HepG2 (cell line): ENCODE data around the gene RARA. TPM values are rescaled to one million over a fixed set of nuclear protein-coding genes. Genes with fewer than 3 reads are reported as not detected.

Experiments used
- ATAC-seq: fragments of 200-7000 bp; cut with Tn5 transposase; 3 replicates; pipeline ENCODE4 v1.9.1; 2020; ENCODE audit warnings: mild to moderate bottlenecking, moderate library complexity
- BruUV-seq: library from RNA; stranded (reverse); fragments of 400-500 nt; replicated peaks from 2 replicates; lab custom pipeline; 2021; lab: Mats Ljungman, UMichigan
- CTCF ChIA-PET: fragments of 300-600 bp; formaldehyde crosslinking; extraction: SDS; loops from one replicate; lab custom pipeline; 2021; ENCODE audit warnings: low total read pairs, inconsistent platforms, low intra/inter-chr PET ratio; lab: Yijun Ruan, JAX
- POLR2A ChIA-PET: fragments of 350-600 bp; sonication (Branson Sonifier 250); formaldehyde crosslinking; loops from one replicate; lab custom pipeline; 2020; ENCODE audit warnings: antibody characterized with exemption, inconsistent platforms; lab: Yijun Ruan, JAX
- DNase-seq: peaks from one replicate; pipeline ENCODE4 v3.0.0-alpha.2; 2015; ENCODE audit warnings: low spot score
- FAIRE-seq: peaks from 3 replicates; lab custom pipeline; 2011; peaks lifted over from hg19 to GRCh38; lab: Jason Lieb, UNC
- H2AFZ ChIP-seq: one replicate; pipeline ENCODE4 v1.6.1; 2011; ENCODE audit warnings: low read length, inconsistent platforms
- H3K27ac ChIP-seq: fragments of 300-600 bp; 3 replicates; pipeline ENCODE4 v1.8.0; 2011; ENCODE audit warnings: mixed run types, mild to moderate bottlenecking, mixed read lengths, low read length, inconsistent platforms; ENCODE audit not compliant: insufficient read depth; ENCODE audit errors: extremely low read length
- H3K27me3 ChIP-seq, 2 experiments: fragments of 200-600 bp in 1 of 2; 2 replicates in 1 of 2; 3 replicates in 1 of 2; pipeline versions ENCODE4 v1.6.0 to v1.8.0; 2011; ENCODE audit warnings: low read length in 2 of 2, mild to moderate bottlenecking in 2 of 2, moderate library complexity in 2 of 2, inconsistent platforms in 1 of 2; ENCODE audit not compliant: insufficient read depth in 2 of 2, control insufficient read depth in 1 of 2
- H3K36me3 ChIP-seq, 2 experiments: fragments of 200-600 bp in 1 of 2; replicated peaks in 1 of 2; 2 replicates in 1 of 2; 3 replicates in 1 of 2; pipeline versions ENCODE4 v1.5.1 to v1.8.0; 2011; ENCODE audit warnings: low read length in 2 of 2, inconsistent platforms in 1 of 2; ENCODE audit not compliant: insufficient read depth in 2 of 2, control insufficient read depth in 1 of 2
- H3K4me1 ChIP-seq: 2 replicates; pipeline ENCODE4 v1.5.1; 2012; ENCODE audit warnings: low read length, inconsistent platforms; ENCODE audit not compliant: insufficient read depth
- H3K4me2 ChIP-seq: 2 replicates; pipeline ENCODE4 v1.6.0; 2011; ENCODE audit warnings: low read depth, low read length, inconsistent platforms
- H3K4me3 ChIP-seq, 3 experiments: fragments of 200-600 bp in 1 of 3; sonication (generic), shearing (Covaris generic) in 1 of 3; replicated peaks in 1 of 3; 2 replicates each; pipeline ENCODE4 v1.5.1; 2011 to 2016; ENCODE audit warnings: low read length in 3 of 3, inconsistent platforms in 2 of 3, low read depth in 2 of 3, mild to moderate bottlenecking in 2 of 3, control low read depth in 1 of 3, mixed read lengths in 1 of 3; ENCODE audit not compliant: insufficient read depth in 1 of 3
- H3K79me2 ChIP-seq: one replicate; pipeline ENCODE4 v1.6.1; 2011; ENCODE audit warnings: low read length, inconsistent platforms; ENCODE audit not compliant: insufficient read depth
- H3K9ac ChIP-seq: 2 replicates; pipeline ENCODE4 v1.6.0; 2011; ENCODE audit warnings: mild to moderate bottlenecking, low read depth, low read length, inconsistent platforms; ENCODE audit not compliant: insufficient read depth
- H3K9me3 ChIP-seq: 2 replicates; pipeline ENCODE4 v1.5.1; 2012; ENCODE audit warnings: mild to moderate bottlenecking, low read length
- H4K20me1 ChIP-seq: 2 replicates; pipeline ENCODE4 v1.6.0; 2011; ENCODE audit warnings: inconsistent platforms, mild to moderate bottlenecking, low read length, moderate library complexity; ENCODE audit not compliant: insufficient read depth
- FOSL1 ChIP-seq: sonication (generic); formaldehyde crosslinking; IDR thresholded peaks from 2 replicates; pipeline ENCODE4 v1.9.0; 2021; ENCODE audit warnings: missing genetic modification reagents, borderline replicate concordance
- MAF1 ChIP-seq: sonication (generic); formaldehyde crosslinking; IDR thresholded peaks from 2 replicates; pipeline ENCODE4 v1.5.0; 2020; ENCODE audit warnings: missing genetic modification reagents, borderline replicate concordance
- RARG ChIP-seq: sonication (generic); formaldehyde crosslinking; IDR thresholded peaks from 2 replicates; pipeline ENCODE4 v1.4.0; 2020; ENCODE audit warnings: low read depth, mild to moderate bottlenecking, missing genetic modification reagents
- ZFP36L1 ChIP-seq: sonication (generic); formaldehyde crosslinking; IDR thresholded peaks from 2 replicates; pipeline ENCODE4 v1.8.0; 2022; ENCODE audit warnings: mild to moderate bottlenecking, missing genetic modification reagents, moderate library complexity
- ZNF235 ChIP-seq: sonication (generic); formaldehyde crosslinking; IDR thresholded peaks from 2 replicates; pipeline ENCODE4 v1.8.1; 2023; ENCODE audit warnings: mild to moderate bottlenecking, missing genetic modification reagents, borderline replicate concordance
- ZNF382 ChIP-seq: sonication (generic); formaldehyde crosslinking; IDR thresholded peaks from 2 replicates; pipeline ENCODE4 v1.5.0; 2020; ENCODE audit warnings: missing genetic modification reagents, mild to moderate bottlenecking, borderline replicate concordance
- WGBS: methylation state at CpG from one replicate; pipeline ENCODE4 v1.1.6; 2017; ENCODE audit warnings: low lambda C conversion rate; 5-methylcytosine and 5-hydroxymethylcytosine counted together
- in situ Hi-C: cut with HindIII; loops from 2 replicates; pipeline ENCODE4 v1.10.0; 2017; ENCODE audit warnings: low pct_unique_long_range_greater_than_20kb; ENCODE audit not compliant: extremely low pct_ligation_motif_present
- intact Hi-C: fragments of 100-400 bp; cut with micrococcal nuclease; formaldehyde crosslinking; loops from one replicate; pipeline ENCODE4 v1.10.0; 2022; ENCODE audit not compliant: unreplicated experiment
- polyA plus RNA-seq, 8 experiments: library from polyadenylated mRNA; depleted of rRNA in 3 of 8; stranded (reverse) in 7 of 8; unstranded in 1 of 8; fragments of >200 nt; fragmentation: Illumina TruSeq in 4 of 8; extraction: Trizol in 4 of 8; gene quantifications; 2 replicates each; pipeline versions ENCODE4 v1.2.1 to v1.2.3, GENCODE V29; 2011 to 2016; ENCODE audit warnings: low read depth in 4 of 8, missing spikeins in 1 of 8, mixed read lengths in 1 of 8; ENCODE audit not compliant: insufficient read depth in 1 of 8
- total RNA-seq, 5 experiments: library from RNA; depleted of rRNA; stranded (reverse); fragments of >200 nt; fragmentation: Illumina TruSeq; extraction: Trizol; gene quantifications; 2 replicates each; pipeline ENCODE4 v1.2.3, GENCODE V29; 2016; ENCODE audit warnings: low read depth in 1 of 5
- TF ChIP-seq, protein P1 (sequence below): sonication (generic); formaldehyde crosslinking; IDR thresholded peaks from 2 replicates; pipeline ENCODE4 v1.8.0; 2022; ENCODE audit warnings: mild to moderate bottlenecking, missing genetic modification reagents
- TF ChIP-seq, protein P2 (sequence below): IDR thresholded peaks from 2 replicates; pipeline ENCODE4 v1.6.1; 2018; ENCODE audit warnings: missing genetic modification reagents, mild to moderate bottlenecking, missing compliant biosample characterization
- TF ChIP-seq, protein P3 (sequence below): sonication (generic); formaldehyde crosslinking; IDR thresholded peaks from 2 replicates; pipeline ENCODE4 v1.4.0; 2020; ENCODE audit warnings: low read depth, mild to moderate bottlenecking, missing genetic modification reagents
- TF ChIP-seq, protein P4 (sequence below): sonication (generic); formaldehyde crosslinking; IDR thresholded peaks from 2 replicates; pipeline ENCODE4 v1.4.0; 2020; ENCODE audit warnings: missing genetic modification reagents
- TF ChIP-seq, protein P5 (sequence below): IDR thresholded peaks from 2 replicates; pipeline ENCODE4 v1.6.1; 2018; ENCODE audit warnings: missing genetic modification reagents

The RARA gene
- total and polyA plus RNA-seq, 2 of the 13 experiments (the other 11 are each of a cell fraction or from before 2014, with no cell fraction given), result 6.4 to 8.6 TPM

DNA sequence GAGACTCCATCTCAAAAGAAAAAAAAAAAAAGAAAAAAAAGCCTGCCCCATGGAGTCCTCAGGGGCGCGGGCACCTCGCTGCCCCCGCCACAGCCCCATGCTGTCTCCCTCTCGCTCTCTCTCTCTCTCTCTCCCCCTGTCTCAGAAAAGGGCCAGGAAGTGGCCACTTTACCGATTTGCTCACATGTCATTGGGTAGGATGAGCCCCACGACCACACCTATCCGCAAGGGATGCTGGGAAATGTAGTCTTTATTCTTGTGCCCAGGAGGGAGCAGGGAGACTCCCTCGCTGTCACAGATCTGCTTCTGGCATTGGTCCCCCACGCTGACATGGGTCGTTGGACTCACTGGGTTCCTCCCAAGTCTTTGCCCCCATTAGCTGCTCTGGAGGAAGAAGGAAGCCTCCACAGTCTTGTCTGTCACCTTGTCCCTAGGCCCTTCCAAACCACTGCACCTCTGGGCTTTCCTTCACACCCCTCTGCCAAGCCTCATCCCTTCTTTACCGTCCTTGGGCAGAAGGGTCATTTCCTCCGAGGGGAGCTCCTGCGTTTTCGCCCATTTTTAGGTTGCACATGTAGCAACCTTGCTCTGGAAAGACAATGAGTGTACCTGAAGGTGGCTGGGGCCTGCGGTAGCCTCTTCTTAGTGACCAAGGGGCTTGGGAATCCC lies 62.4 kb downstream of the RARA start (continued):
- TF ChIP-seq, protein P1, sequence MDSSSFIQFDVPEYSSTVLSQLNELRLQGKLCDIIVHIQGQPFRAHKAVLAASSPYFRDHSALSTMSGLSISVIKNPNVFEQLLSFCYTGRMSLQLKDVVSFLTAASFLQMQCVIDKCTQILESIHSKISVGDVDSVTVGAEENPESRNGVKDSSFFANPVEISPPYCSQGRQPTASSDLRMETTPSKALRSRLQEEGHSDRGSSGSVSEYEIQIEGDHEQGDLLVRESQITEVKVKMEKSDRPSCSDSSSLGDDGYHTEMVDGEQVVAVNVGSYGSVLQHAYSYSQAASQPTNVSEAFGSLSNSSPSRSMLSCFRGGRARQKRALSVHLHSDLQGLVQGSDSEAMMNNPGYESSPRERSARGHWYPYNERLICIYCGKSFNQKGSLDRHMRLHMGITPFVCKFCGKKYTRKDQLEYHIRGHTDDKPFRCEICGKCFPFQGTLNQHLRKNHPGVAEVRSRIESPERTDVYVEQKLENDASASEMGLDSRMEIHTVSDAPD, result no peak
- TF ChIP-seq, protein P2, sequence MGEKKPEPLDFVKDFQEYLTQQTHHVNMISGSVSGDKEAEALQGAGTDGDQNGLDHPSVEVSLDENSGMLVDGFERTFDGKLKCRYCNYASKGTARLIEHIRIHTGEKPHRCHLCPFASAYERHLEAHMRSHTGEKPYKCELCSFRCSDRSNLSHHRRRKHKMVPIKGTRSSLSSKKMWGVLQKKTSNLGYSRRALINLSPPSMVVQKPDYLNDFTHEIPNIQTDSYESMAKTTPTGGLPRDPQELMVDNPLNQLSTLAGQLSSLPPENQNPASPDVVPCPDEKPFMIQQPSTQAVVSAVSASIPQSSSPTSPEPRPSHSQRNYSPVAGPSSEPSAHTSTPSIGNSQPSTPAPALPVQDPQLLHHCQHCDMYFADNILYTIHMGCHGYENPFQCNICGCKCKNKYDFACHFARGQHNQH (CRISPR knock-in tag), result no peak

DNA sequence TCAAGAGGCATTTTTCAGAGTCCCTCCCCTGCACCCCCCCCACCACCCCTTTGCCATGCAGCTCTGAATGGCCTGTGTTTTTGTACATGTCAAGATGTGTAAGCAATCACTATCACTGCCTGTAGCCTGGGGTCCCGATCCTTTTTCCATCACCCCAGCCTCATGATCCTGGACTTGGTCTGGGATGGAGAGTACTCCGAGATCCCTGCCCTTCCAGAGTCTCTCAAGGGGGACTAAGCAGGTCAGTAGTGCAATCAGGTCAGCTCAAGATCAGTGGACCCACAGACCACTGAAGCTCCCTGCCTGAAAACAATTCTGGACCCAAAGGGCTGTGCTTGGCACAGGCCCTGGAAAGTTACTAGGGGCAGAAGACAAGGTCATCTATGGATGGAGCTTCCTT lies 63.1 kb downstream of the RARA start:
- in situ Hi-C loops (no loop called here), intact Hi-C loops (no loop called here)
- H3K9ac ChIP-seq, result no peak overlapping the region
- DNase-seq (no peak), FAIRE-seq (no peak), ATAC-seq (no peak)
- no peak overlapping the region for H3K4me3 ChIP-seq
- H3K9me3 ChIP-seq, result peaks cover 6% of the 10 kb centered on the region; the same call in 1 of the 2 replicates
- no peaks in the 10 kb centered on the region for H3K27me3 ChIP-seq
- BruUV-seq, result no TSS peak
- no peaks in the 10 kb centered on the region for H3K79me2 ChIP-seq
- no peak overlapping the region for H3K27ac ChIP-seq
- ChIA-PET CTCF (no interaction called here), POLR2A (no interaction called here)
- no peaks in the 10 kb centered on the region for H4K20me1 ChIP-seq
- H2AFZ ChIP-seq, result no peak overlapping the region
- H3K4me1 ChIP-seq, result peaks cover 22% of the 10 kb centered on the region
- H3K36me3 ChIP-seq, result no peaks in the 10 kb centered on the region
- 91% methylated on average over 2 of the region's 2 CpGs for WGBS
- H3K4me2 ChIP-seq, result 0 out of 2 replicates have a peak overlapping the region, but pooled peaks have one; percentile 13
- TF ChIP-seq, protein P3, sequence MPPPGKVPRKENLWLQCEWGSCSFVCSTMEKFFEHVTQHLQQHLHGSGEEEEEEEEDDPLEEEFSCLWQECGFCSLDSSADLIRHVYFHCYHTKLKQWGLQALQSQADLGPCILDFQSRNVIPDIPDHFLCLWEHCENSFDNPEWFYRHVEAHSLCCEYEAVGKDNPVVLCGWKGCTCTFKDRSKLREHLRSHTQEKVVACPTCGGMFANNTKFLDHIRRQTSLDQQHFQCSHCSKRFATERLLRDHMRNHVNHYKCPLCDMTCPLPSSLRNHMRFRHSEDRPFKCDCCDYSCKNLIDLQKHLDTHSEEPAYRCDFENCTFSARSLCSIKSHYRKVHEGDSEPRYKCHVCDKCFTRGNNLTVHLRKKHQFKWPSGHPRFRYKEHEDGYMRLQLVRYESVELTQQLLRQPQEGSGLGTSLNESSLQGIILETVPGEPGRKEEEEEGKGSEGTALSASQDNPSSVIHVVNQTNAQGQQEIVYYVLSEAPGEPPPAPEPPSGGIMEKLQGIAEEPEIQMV (CRISPR knock-in tag), result no peak
- no peak for TF ChIP-seq FOSL1 (CRISPR knock-in tag)
- TF ChIP-seq MAF1 (CRISPR knock-in tag), result no peak
- TF ChIP-seq ZNF382, result no peak
- no peak for TF ChIP-seq ZFP36L1 (CRISPR knock-in tag)
- TF ChIP-seq, protein P4, sequence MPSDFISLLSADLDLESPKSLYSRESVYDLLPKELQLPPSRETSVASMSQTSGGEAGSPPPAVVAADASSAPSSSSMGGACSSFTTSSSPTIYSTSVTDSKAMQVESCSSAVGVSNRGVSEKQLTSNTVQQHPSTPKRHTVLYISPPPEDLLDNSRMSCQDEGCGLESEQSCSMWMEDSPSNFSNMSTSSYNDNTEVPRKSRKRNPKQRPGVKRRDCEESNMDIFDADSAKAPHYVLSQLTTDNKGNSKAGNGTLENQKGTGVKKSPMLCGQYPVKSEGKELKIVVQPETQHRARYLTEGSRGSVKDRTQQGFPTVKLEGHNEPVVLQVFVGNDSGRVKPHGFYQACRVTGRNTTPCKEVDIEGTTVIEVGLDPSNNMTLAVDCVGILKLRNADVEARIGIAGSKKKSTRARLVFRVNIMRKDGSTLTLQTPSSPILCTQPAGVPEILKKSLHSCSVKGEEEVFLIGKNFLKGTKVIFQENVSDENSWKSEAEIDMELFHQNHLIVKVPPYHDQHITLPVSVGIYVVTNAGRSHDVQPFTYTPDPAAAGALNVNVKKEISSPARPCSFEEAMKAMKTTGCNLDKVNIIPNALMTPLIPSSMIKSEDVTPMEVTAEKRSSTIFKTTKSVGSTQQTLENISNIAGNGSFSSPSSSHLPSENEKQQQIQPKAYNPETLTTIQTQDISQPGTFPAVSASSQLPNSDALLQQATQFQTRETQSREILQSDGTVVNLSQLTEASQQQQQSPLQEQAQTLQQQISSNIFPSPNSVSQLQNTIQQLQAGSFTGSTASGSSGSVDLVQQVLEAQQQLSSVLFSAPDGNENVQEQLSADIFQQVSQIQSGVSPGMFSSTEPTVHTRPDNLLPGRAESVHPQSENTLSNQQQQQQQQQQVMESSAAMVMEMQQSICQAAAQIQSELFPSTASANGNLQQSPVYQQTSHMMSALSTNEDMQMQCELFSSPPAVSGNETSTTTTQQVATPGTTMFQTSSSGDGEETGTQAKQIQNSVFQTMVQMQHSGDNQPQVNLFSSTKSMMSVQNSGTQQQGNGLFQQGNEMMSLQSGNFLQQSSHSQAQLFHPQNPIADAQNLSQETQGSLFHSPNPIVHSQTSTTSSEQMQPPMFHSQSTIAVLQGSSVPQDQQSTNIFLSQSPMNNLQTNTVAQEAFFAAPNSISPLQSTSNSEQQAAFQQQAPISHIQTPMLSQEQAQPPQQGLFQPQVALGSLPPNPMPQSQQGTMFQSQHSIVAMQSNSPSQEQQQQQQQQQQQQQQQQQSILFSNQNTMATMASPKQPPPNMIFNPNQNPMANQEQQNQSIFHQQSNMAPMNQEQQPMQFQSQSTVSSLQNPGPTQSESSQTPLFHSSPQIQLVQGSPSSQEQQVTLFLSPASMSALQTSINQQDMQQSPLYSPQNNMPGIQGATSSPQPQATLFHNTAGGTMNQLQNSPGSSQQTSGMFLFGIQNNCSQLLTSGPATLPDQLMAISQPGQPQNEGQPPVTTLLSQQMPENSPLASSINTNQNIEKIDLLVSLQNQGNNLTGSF (CRISPR knock-in tag), result no peak
- TF ChIP-seq, protein P5, sequence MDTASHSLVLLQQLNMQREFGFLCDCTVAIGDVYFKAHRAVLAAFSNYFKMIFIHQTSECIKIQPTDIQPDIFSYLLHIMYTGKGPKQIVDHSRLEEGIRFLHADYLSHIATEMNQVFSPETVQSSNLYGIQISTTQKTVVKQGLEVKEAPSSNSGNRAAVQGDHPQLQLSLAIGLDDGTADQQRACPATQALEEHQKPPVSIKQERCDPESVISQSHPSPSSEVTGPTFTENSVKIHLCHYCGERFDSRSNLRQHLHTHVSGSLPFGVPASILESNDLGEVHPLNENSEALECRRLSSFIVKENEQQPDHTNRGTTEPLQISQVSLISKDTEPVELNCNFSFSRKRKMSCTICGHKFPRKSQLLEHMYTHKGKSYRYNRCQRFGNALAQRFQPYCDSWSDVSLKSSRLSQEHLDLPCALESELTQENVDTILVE (CRISPR knock-in tag), result no peak
- no peak for TF ChIP-seq ZNF235 (CRISPR knock-in tag)
- TF ChIP-seq RARG, result no peak
